HCT116 (cell line): Measurements from ENCODE around the gene GPAM. TPM values are rescaled to one million over a fixed set of nuclear protein-coding genes. Genes with fewer than 3 reads are reported as not detected.

Source experiments
- ATAC-seq: fragments of 200-7000 bp; cut with Tn5 transposase; 2 replicates; pipeline ENCODE4 v1.9.1; 2020; ENCODE audit warnings: mild to moderate bottlenecking, moderate library complexity
- BruUV-seq: library from RNA; stranded (reverse); fragments of 400-500 nt; replicated peaks from 2 replicates; lab custom pipeline; 2021; lab: Mats Ljungman, UMichigan
- CTCF ChIA-PET: fragments of 300-600 bp; sonication (Branson Sonifier 250); formaldehyde crosslinking; loops from one replicate; lab custom pipeline; 2021; ENCODE audit warnings: antibody characterized with exemption; lab: Charles Lee
- POLR2A ChIA-PET: fragments of 300-600, 350-600 bp; sonication (Branson Sonifier 250); formaldehyde crosslinking; loops from one replicate; lab custom pipeline; 2021; ENCODE audit warnings: antibody characterized with exemption; lab: Charles Lee
- RAD21 ChIA-PET, 2 experiments: fragments of 300-600 bp; sonication (Branson Sonifier 250); formaldehyde crosslinking; loops; one replicate each; lab custom pipeline; 2023; ENCODE audit warnings: low total read pairs in 2 of 2; ENCODE audit not compliant: uncharacterized antibody in 2 of 2, unreplicated experiment in 2 of 2, low non-redundant PET in 1 of 2; lab: Charles Lee
- DNase-seq: peaks from one replicate; pipeline ENCODE4 v3.0.0-alpha.2; 2010; ENCODE audit warnings: low read depth, low spot score
- H2AFZ ChIP-seq: fragments of 200-600 bp; shearing (Covaris generic), sonication (generic); 2 replicates; pipeline ENCODE4 v1.6.1; 2017; ENCODE audit warnings: low read depth, mixed run types, mixed read lengths, antibody characterized with exemption, low read length; ENCODE audit not compliant: poor library complexity, severe bottlenecking
- H3K27ac ChIP-seq: 2 replicates; pipeline ENCODE4 v1.5.1; 2012; ENCODE audit warnings: low read depth, low read length
- H3K27me3 ChIP-seq: fragments of 200-600 bp; sonication (generic); 2 replicates; pipeline ENCODE4 v1.6.1; 2016; ENCODE audit warnings: mixed run types, low read length, mixed read lengths; ENCODE audit not compliant: insufficient read depth
- H3K36me3 ChIP-seq, 2 experiments: fragments of 200-500 bp in 1 of 2; fragments of 200-600 bp in 1 of 2; sonication (Bioruptor generic) in 1 of 2; sonication (generic) in 1 of 2; 2 replicates each; pipeline versions ENCODE4 v1.5.1 to v1.6.1; 2014 to 2016; ENCODE audit warnings: low read length in 2 of 2, inconsistent platforms in 1 of 2, mixed read lengths in 1 of 2, mixed run types in 1 of 2; ENCODE audit not compliant: insufficient read depth in 2 of 2, control insufficient read depth in 1 of 2
- H3K4me1 ChIP-seq, 2 experiments: fragments of 200-600 bp in 1 of 2; sonication (generic) in 1 of 2; 2 replicates each; pipeline versions ENCODE4 v1.5.1 to v1.6.1; 2012 to 2017; ENCODE audit warnings: low read length in 2 of 2, inconsistent platforms in 1 of 2, mild to moderate bottlenecking in 1 of 2, mixed read lengths in 1 of 2, mixed run types in 1 of 2, moderate library complexity in 1 of 2; ENCODE audit not compliant: insufficient read depth in 2 of 2, control insufficient read depth in 1 of 2
- H3K4me2 ChIP-seq: fragments of 200-600 bp; sonication (generic); 2 replicates; pipeline ENCODE4 v1.6.1; 2017; ENCODE audit warnings: mixed run types, low read length, mixed read lengths
- H3K4me3 ChIP-seq, 2 experiments: fragments of 200-600 bp in 1 of 2; sonication (generic) in 1 of 2; replicated peaks in 1 of 2; 2 replicates each; pipeline ENCODE4 v1.5.1; 2011 to 2016; ENCODE audit warnings: low read length in 2 of 2, control low read depth in 1 of 2, low read depth in 1 of 2, mild to moderate bottlenecking in 1 of 2, mixed read lengths in 1 of 2, mixed run types in 1 of 2
- H3K79me2 ChIP-seq: fragments of 200-600 bp; sonication (generic); 2 replicates; pipeline ENCODE4 v1.6.1; 2017; ENCODE audit warnings: mild to moderate bottlenecking, mixed run types, low read length, moderate library complexity, mixed read lengths; ENCODE audit not compliant: insufficient read depth
- H3K9ac ChIP-seq: fragments of 200-600 bp; sonication (generic); 2 replicates; pipeline ENCODE4 v1.6.1; 2016; ENCODE audit warnings: low read length, mixed read lengths
- H3K9me2 ChIP-seq: fragments of 200-600 bp; sonication (generic), shearing (Covaris generic); 2 replicates; pipeline ENCODE4 v1.6.1; 2017; ENCODE audit warnings: mixed run types, mild to moderate bottlenecking, moderate library complexity; ENCODE audit not compliant: insufficient read depth
- H3K9me3 ChIP-seq, 2 experiments: fragments of 200-500 bp in 1 of 2; fragments of 200-600 bp in 1 of 2; sonication (Bioruptor generic) in 1 of 2; sonication (generic) in 1 of 2; 2 replicates each; pipeline ENCODE4 v1.6.1; 2014 to 2017; ENCODE audit warnings: low read length in 2 of 2, mixed read lengths in 2 of 2, inconsistent platforms in 1 of 2, low read depth in 1 of 2, mild to moderate bottlenecking in 1 of 2, mixed run types in 1 of 2, moderate library complexity in 1 of 2; ENCODE audit not compliant: control insufficient read depth in 1 of 2, insufficient read depth in 1 of 2
- H4K20me1 ChIP-seq: fragments of 200-600 bp; sonication (generic), shearing (Covaris generic); 2 replicates; pipeline ENCODE4 v1.6.1; 2017; ENCODE audit warnings: mixed run types, mild to moderate bottlenecking, moderate library complexity; ENCODE audit not compliant: insufficient read depth
- CEBPB ChIP-seq: IDR thresholded peaks from 2 replicates; pipeline ENCODE4 v1.6.1; 2012; ENCODE audit warnings: low read depth
- EGR1 ChIP-seq: IDR thresholded peaks from 2 replicates; pipeline ENCODE4 v1.6.1; 2012; ENCODE audit warnings: low read depth
- FOSL1 ChIP-seq: IDR thresholded peaks from 2 replicates; pipeline ENCODE4 v1.6.1; 2012; ENCODE audit warnings: low read depth
- RAD21 ChIP-seq: IDR thresholded peaks from 2 replicates; pipeline ENCODE4 v1.6.1; 2012; ENCODE audit warnings: low read depth, mild to moderate bottlenecking
- SP1 ChIP-seq: IDR thresholded peaks from 2 replicates; pipeline ENCODE4 v1.6.1; 2012; ENCODE audit warnings: low read depth
- SRF ChIP-seq: IDR thresholded peaks from 2 replicates; pipeline ENCODE4 v1.6.1; 2012; ENCODE audit warnings: low read depth
- YY1 ChIP-seq: IDR thresholded peaks from 2 replicates; pipeline ENCODE4 v1.6.1; 2011; ENCODE audit warnings: low read length, low read depth, moderate library complexity, mild to moderate bottlenecking; ENCODE audit not compliant: insufficient replicate concordance; ENCODE audit errors: extremely low read depth
- intact Hi-C: fragments of 100-400 bp; cut with micrococcal nuclease; formaldehyde crosslinking; loops from 2 replicates; pipeline ENCODE4 v1.10.0; 2022
- total RNA-seq: library from RNA; stranded (reverse); gene quantifications from one replicate; pipeline ENCODE4 v1.2.1, GENCODE V29; 2021; ENCODE audit not compliant: unreplicated experiment
- TF ChIP-seq, protein P1 (sequence below): IDR thresholded peaks from 2 replicates; pipeline ENCODE4 v1.6.1; 2012
- TF ChIP-seq, protein P2 (sequence below): IDR thresholded peaks from 2 replicates; pipeline ENCODE4 v1.6.1; 2012; ENCODE audit warnings: low read depth

GPAM gene
- total RNA-seq, 1 experiment from 2014 or later = 19.3 TPM

DNA sequence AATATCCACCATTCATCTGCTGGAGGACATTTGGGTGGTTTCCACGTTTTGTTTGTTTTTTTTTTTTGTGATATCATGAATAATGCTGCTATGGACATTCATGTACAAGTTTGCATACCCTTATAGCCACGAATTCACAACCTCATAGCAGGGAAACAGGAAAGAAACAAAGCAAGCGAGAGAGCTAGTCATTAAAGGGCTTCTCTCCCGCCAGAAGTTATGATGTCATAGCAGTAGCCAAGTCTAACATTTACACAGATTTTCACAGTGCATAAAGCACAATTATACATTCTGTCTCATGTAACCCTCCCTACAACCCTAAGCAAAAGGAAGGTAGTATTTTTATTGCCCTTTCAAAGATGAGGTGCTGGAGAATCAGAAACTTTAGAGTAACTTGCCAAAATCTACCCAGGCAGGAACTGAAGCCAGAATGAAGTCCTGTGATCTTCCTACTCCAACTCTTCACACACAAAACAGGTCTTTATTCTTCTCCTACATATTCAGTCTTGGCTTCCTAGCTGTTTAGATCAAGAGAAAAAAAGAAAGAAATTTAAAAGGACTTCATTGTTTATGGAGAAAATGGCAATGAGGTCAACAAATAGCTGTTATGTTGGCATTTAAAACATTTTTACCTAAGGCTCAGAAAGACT lies 33.9 kb upstream of the GPAM start:
- H3K27me3 ChIP-seq = no peaks in the 10 kb centered on the region; the same call in 1 of the 2 replicates
- no peak for DNase-seq
- no TSS peak for BruUV-seq
- no peaks in the 10 kb centered on the region for H3K9me2 ChIP-seq
- no peak overlapping the region for H3K9ac ChIP-seq
- no peaks in the 10 kb centered on the region for H3K36me3 ChIP-seq
- ChIA-PET POLR2A (no interaction called here), RAD21 (no interaction called here), CTCF (no interaction called here)
- H3K4me1 ChIP-seq = no peaks in the 10 kb centered on the region
- TF ChIP-seq CEBPB (no peak), SRF (no peak), FOSL1 (no peak)
- no peak overlapping the region for H3K4me2 ChIP-seq
- H3K9me3 ChIP-seq = 0 out of 4 replicates have a peak, but pooled peaks cover 0 to 5% of the 10 kb centered on the region in 2 experiments
- no peaks in the 10 kb centered on the region for H4K20me1 ChIP-seq
- no peak overlapping the region for H2AFZ ChIP-seq
- H3K27ac ChIP-seq = no peak overlapping the region
- H3K4me3 ChIP-seq = no peak overlapping the region
- intact Hi-C loops = no loop called here
- no peak for ATAC-seq
- no peaks in the 10 kb centered on the region for H3K79me2 ChIP-seq

DNA sequence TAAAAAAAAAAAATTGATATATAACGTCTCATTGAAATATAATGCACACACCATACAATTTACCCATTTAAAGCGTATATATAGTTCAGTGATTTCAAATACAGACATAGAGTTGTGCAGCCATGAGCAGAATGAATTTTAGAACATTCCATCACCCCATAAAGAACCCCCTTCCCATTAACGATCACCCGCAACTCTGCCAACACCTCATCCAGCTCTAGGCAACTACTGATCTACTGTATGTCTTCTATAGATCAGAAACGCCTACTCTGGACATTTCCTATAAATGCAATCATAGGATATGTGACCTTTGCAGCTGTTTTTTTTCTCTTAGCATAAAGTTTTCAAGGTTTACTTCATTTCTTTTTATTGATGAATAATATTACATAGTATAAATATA lies 33.4 kb upstream of the GPAM start:
- ChIA-PET POLR2A (no interaction called here), RAD21 (no interaction called here)
- Histone ChIP-seq H3K27me3 (no peaks in the 10 kb centered on the region; the same call in 1 of the 2 replicates), H2AFZ (no peak overlapping the region), H3K36me3 (no peaks in the 10 kb centered on the region), H3K4me1 (no peaks in the 10 kb centered on the region), H3K4me3 (no peak overlapping the region), H3K9me2 (no peaks in the 10 kb centered on the region), H3K9me3 (0 out of 4 replicates have a peak, but pooled peaks cover 0 to 5% of the 10 kb centered on the region in 2 experiments), H3K27ac (no peak overlapping the region), H3K9ac (no peak overlapping the region)
- DNase-seq = no peak
- TF ChIP-seq FOSL1 (no peak), EGR1 (no peak), SP1 (no peak), YY1 (no peak), RAD21 (no peak)
- TF ChIP-seq, protein P1, sequence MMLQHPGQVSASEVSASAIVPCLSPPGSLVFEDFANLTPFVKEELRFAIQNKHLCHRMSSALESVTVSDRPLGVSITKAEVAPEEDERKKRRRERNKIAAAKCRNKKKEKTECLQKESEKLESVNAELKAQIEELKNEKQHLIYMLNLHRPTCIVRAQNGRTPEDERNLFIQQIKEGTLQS = no peak
- TF ChIP-seq, protein P2, sequence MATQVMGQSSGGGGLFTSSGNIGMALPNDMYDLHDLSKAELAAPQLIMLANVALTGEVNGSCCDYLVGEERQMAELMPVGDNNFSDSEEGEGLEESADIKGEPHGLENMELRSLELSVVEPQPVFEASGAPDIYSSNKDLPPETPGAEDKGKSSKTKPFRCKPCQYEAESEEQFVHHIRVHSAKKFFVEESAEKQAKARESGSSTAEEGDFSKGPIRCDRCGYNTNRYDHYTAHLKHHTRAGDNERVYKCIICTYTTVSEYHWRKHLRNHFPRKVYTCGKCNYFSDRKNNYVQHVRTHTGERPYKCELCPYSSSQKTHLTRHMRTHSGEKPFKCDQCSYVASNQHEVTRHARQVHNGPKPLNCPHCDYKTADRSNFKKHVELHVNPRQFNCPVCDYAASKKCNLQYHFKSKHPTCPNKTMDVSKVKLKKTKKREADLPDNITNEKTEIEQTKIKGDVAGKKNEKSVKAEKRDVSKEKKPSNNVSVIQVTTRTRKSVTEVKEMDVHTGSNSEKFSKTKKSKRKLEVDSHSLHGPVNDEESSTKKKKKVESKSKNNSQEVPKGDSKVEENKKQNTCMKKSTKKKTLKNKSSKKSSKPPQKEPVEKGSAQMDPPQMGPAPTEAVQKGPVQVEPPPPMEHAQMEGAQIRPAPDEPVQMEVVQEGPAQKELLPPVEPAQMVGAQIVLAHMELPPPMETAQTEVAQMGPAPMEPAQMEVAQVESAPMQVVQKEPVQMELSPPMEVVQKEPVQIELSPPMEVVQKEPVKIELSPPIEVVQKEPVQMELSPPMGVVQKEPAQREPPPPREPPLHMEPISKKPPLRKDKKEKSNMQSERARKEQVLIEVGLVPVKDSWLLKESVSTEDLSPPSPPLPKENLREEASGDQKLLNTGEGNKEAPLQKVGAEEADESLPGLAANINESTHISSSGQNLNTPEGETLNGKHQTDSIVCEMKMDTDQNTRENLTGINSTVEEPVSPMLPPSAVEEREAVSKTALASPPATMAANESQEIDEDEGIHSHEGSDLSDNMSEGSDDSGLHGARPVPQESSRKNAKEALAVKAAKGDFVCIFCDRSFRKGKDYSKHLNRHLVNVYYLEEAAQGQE = no peak
- TF ChIP-seq, all 23 proteins: peak for 0
- Histone ChIP-seq H3K79me2 (no peaks in the 10 kb centered on the region), H4K20me1 (no peaks in the 10 kb centered on the region), H3K4me2 (no peak overlapping the region)
- no peak for ATAC-seq
- BruUV-seq = no TSS peak
- CTCF ChIA-PET = no interaction called here
- intact Hi-C loops = no loop called here
